ENCODE data around the gene TBCEL. TPM values are rescaled to one million over a fixed set of nuclear protein-coding genes. Genes with fewer than 3 reads are reported as not detected.
A peak's percentile ranks its signal among the peaks of the same experiment; 100 is the strongest.

Gene TBCEL
- total and polyA plus RNA-seq, 4 donors, result 6.7 to 41.3 (median 17.4) TPM

DNA sequence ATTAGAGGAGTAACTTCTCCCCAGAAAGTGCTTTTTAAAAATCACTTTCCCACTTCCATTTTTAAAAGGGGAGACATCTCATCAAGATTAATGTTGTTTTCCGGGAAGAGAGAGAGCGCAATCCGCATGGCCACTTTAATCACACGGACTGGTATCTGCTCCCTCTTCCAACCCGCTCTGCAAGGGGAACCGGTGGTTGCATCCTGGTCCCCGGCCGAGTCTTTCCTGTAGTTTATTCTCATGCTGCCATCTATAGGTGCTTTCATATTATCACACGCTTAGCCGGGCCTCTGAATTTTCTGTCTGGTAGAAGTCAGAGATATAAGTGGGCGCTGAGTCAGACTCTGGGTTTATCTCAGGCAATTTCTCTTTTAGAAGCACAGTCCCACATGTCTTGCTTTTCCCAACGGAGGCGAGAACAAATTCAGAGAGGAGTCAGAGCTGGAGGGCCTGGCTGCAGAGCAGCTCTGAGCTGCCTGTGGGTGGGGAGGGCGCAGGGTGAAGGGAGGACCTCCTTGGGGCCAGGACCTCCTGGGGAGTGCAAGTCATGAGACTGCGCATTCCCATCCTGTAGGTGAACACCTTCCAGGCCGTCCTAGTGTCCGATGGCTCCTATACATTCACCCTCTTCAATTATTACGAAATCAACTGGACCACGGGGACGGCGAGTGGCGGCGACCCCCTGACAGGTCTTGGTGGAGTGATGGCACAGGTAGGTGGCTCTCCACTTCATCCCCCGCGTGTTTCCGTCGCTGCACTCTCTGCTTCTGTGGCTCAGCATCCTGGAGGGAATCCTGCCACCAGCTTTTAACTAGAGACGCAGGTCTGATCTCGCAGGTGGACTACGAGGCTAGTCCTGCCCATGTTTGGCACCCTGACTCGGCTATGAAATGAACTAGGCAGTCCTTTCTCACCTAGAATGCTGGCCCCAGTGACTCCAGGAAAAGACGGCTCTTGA, 88.9 kb downstream of the TBCEL start:
- 45% methylated on average over 32 of the region's 32 CpGs for WGBS

More for the DNA sequence above, 88.9 kb downstream of the TBCEL start:
- peak; percentile 42 for DNase-seq (ENCODE audit: low spot score)
- H3K27ac ChIP-seq (ENCODE audit: low read depth in 1 of 2, low read length in 2 of 2), result no peak overlapping the region
- no peaks in the 10 kb centered on the region for H3K9me3 ChIP-seq (ENCODE audit: control insufficient read depth in 4 of 4, low read length in 3 of 4)
- H3K36me3 ChIP-seq (ENCODE audit: control insufficient read depth in 4 of 4, insufficient read depth in 3 of 4, low read depth in 1 of 4, low read length in 3 of 4), result no peaks in the 10 kb centered on the region
- H3K4me3 ChIP-seq (ENCODE audit: low read depth in 1 of 3, low read length in 3 of 3), result no peak overlapping the region
- TF ChIP-seq FOXA2 (IDR thresholded peaks at IDR 0.05) (no peak), RAD21 (IDR thresholded peaks at IDR 0.05) (peak; percentile 94 to 96), YY1 (IDR thresholded peaks at IDR 0.05) (no peak), SP1 (IDR thresholded peaks at IDR 0.05) (peak; percentile 15), RXRA (IDR thresholded peaks at IDR 0.05) (peak in 1 of 2 donors; percentile 17), FOXA1 (IDR thresholded peaks at IDR 0.05) (no peak), GABPA (IDR thresholded peaks at IDR 0.05 in 1 of 2, conservative IDR thresholded peaks at IDR 0.05 in 1 of 2) (no peak), TAF1 (conservative IDR thresholded peaks at IDR 0.05) (no peak), NR2F2 (IDR thresholded peaks at IDR 0.05) (no peak), HNF4A (conservative IDR thresholded peaks at IDR 0.05) (no peak), EGR1 (IDR thresholded peaks at IDR 0.05; ENCODE audit: low read depth in 2 of 2) (no peak), HNF4G (IDR thresholded peaks at IDR 0.05) (no peak), MAX (IDR thresholded peaks at IDR 0.05) (no peak), REST (IDR thresholded peaks at IDR 0.05) (peak; percentile 23), JUND (IDR thresholded peaks at IDR 0.05) (no peak)
- TF ChIP-seq, protein P1, sequence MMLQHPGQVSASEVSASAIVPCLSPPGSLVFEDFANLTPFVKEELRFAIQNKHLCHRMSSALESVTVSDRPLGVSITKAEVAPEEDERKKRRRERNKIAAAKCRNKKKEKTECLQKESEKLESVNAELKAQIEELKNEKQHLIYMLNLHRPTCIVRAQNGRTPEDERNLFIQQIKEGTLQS (IDR thresholded peaks at IDR 0.05), result no peak
- TF ChIP-seq, protein P2, sequence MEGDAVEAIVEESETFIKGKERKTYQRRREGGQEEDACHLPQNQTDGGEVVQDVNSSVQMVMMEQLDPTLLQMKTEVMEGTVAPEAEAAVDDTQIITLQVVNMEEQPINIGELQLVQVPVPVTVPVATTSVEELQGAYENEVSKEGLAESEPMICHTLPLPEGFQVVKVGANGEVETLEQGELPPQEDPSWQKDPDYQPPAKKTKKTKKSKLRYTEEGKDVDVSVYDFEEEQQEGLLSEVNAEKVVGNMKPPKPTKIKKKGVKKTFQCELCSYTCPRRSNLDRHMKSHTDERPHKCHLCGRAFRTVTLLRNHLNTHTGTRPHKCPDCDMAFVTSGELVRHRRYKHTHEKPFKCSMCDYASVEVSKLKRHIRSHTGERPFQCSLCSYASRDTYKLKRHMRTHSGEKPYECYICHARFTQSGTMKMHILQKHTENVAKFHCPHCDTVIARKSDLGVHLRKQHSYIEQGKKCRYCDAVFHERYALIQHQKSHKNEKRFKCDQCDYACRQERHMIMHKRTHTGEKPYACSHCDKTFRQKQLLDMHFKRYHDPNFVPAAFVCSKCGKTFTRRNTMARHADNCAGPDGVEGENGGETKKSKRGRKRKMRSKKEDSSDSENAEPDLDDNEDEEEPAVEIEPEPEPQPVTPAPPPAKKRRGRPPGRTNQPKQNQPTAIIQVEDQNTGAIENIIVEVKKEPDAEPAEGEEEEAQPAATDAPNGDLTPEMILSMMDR (IDR thresholded peaks at IDR 0.05; ENCODE audit: low read depth, low read length, missing input control), result peak; percentile 71
- TF ChIP-seq, protein P3, sequence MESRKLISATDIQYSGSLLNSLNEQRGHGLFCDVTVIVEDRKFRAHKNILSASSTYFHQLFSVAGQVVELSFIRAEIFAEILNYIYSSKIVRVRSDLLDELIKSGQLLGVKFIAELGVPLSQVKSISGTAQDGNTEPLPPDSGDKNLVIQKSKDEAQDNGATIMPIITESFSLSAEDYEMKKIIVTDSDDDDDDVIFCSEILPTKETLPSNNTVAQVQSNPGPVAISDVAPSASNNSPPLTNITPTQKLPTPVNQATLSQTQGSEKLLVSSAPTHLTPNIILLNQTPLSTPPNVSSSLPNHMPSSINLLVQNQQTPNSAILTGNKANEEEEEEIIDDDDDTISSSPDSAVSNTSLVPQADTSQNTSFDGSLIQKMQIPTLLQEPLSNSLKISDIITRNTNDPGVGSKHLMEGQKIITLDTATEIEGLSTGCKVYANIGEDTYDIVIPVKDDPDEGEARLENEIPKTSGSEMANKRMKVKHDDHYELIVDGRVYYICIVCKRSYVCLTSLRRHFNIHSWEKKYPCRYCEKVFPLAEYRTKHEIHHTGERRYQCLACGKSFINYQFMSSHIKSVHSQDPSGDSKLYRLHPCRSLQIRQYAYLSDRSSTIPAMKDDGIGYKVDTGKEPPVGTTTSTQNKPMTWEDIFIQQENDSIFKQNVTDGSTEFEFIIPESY (IDR thresholded peaks at IDR 0.05), result no peak
- H3K4me1 ChIP-seq (ENCODE audit: control insufficient read depth in 4 of 4, insufficient read depth in 4 of 4, low read length in 3 of 4), result no peaks in the 10 kb centered on the region
- H3K27me3 ChIP-seq (ENCODE audit: control insufficient read depth in 4 of 4, insufficient read depth in 4 of 4, low read length in 3 of 4), result no peaks in the 10 kb centered on the region
- no peak overlapping the region for H3K9ac ChIP-seq (ENCODE audit: low read depth in 1 of 2, low read length in 2 of 2)

All from liver (tissue), 9 donors.